Activated CD8-positive, alpha-beta T cell treated with anti-CD3 and anti-CD28 coated beads for 36 hours (primary cell): ENCODE results near the gene GFOD2. TPM values are rescaled to one million over a fixed set of nuclear protein-coding genes. Genes with fewer than 3 reads are reported as not detected.

Source experiments
- ATAC-seq: fragments of 200-7000 bp; cut with Tn5 transposase; one replicate; pipeline ENCODE4 v1.10.0; 2021; ENCODE audit warnings: mild to moderate bottlenecking, moderate library complexity
- CTCF ChIA-PET: fragments of 350-600 bp; sonication (Branson Sonifier 250); formaldehyde crosslinking; loops from one replicate; lab custom pipeline; 2021; ENCODE audit warnings: antibody characterized with exemption; lab: Charles Lee
- POLR2A ChIA-PET: fragments of 350-600 bp; sonication (Branson Sonifier 250); formaldehyde crosslinking; loops from one replicate; lab custom pipeline; 2021; ENCODE audit warnings: antibody characterized with exemption; lab: Charles Lee
- DNase-seq: peaks from one replicate; pipeline ENCODE4 v3.0.0-alpha.2; 2020
- H3K27ac Mint-ChIP-seq: one replicate; pipeline ENCODE4 v1.8.0; 2021; ENCODE audit warnings: mild to moderate bottlenecking, mixed read lengths
- H3K27me3 Mint-ChIP-seq: one replicate; pipeline ENCODE4 v1.8.0; 2021; ENCODE audit warnings: mixed read lengths
- H3K36me3 Mint-ChIP-seq: one replicate; pipeline ENCODE4 v1.8.0; 2021; ENCODE audit warnings: low read depth, mixed read lengths
- H3K4me1 Mint-ChIP-seq: one replicate; pipeline ENCODE4 v1.8.0; 2021; ENCODE audit warnings: low read depth, mixed read lengths
- H3K4me3 Mint-ChIP-seq: one replicate; pipeline ENCODE4 v1.8.0; 2021; ENCODE audit warnings: mild to moderate bottlenecking, moderate library complexity, mixed read lengths
- H3K9me3 Mint-ChIP-seq: one replicate; pipeline ENCODE4 v1.8.0; 2021; ENCODE audit warnings: mixed read lengths
- intact Hi-C: fragments of 100-400 bp; cut with micrococcal nuclease; formaldehyde crosslinking; loops from one replicate; pipeline ENCODE4 v1.10.0; 2022
- total RNA-seq, 2 experiments: library from RNA; stranded (reverse); gene quantifications; one replicate each; pipeline ENCODE4 v1.2.3, GENCODE V29; 2021
- TF ChIP-seq, protein P1 (sequence below): fragments of 200-600 bp; IDR thresholded peaks from one replicate; pipeline ENCODE4 v1.8.0; 2022; ENCODE audit warnings: antibody characterized with exemption, mild to moderate bottlenecking

GFOD2 gene
- total RNA-seq, 2 experiments from 2014 or later = 11.6 to 14.1 TPM

DNA sequence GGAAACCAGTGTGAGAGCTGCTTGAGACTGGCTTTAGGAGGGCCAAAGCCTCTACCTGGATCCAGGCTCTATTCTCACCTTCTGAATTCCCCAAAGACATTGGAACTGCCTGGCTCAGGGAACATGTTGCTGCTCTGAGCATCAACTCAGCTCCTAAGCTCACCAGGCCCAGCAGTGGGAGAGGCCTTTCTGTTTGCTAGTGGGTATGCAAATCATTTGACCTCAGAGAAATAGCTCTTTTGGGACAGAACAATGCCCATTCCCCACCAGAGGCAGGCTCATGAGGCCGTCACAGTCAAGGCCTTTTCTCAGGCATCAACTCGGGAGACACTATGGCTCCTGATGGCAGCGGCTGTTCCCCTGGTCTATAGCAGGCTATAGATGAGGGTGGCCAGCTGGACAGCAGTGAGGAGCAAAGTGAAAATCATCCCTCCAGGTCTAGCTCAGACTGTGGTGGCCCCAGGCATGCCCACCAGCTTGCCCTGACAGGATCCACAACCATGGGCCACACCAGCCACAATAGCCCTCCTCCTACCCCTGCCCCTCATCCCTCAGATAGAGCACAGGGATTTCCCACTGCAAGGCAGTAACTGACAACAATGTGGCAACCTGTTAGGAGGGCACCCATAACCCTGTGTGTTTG, 30.4 kb upstream of the GFOD2 start:
- DNase-seq (no peak), ATAC-seq (no peak)
- ChIA-PET CTCF (interaction anchor here (1.6 kb wide), 1 partner anchor 134 kb away, joined by 3 read pairs; no protein-coding TSS in a partner anchor), POLR2A (interaction anchor here (0.7 kb wide), 1 partner anchor 21 kb away, joined by 3 read pairs; no protein-coding TSS in a partner anchor)
- intact Hi-C loops = no loop called here
- no peaks in the 10 kb centered on the region for H3K9me3 Mint-ChIP-seq
- H3K36me3 Mint-ChIP-seq = peaks cover 3% of the 10 kb centered on the region
- no peaks in the 10 kb centered on the region for H3K4me1 Mint-ChIP-seq
- H3K27me3 Mint-ChIP-seq = no peaks in the 10 kb centered on the region
- no peak overlapping the region for H3K27ac Mint-ChIP-seq
- TF ChIP-seq, protein P1, sequence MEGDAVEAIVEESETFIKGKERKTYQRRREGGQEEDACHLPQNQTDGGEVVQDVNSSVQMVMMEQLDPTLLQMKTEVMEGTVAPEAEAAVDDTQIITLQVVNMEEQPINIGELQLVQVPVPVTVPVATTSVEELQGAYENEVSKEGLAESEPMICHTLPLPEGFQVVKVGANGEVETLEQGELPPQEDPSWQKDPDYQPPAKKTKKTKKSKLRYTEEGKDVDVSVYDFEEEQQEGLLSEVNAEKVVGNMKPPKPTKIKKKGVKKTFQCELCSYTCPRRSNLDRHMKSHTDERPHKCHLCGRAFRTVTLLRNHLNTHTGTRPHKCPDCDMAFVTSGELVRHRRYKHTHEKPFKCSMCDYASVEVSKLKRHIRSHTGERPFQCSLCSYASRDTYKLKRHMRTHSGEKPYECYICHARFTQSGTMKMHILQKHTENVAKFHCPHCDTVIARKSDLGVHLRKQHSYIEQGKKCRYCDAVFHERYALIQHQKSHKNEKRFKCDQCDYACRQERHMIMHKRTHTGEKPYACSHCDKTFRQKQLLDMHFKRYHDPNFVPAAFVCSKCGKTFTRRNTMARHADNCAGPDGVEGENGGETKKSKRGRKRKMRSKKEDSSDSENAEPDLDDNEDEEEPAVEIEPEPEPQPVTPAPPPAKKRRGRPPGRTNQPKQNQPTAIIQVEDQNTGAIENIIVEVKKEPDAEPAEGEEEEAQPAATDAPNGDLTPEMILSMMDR = no peak
- no peak overlapping the region for H3K4me3 Mint-ChIP-seq

DNA sequence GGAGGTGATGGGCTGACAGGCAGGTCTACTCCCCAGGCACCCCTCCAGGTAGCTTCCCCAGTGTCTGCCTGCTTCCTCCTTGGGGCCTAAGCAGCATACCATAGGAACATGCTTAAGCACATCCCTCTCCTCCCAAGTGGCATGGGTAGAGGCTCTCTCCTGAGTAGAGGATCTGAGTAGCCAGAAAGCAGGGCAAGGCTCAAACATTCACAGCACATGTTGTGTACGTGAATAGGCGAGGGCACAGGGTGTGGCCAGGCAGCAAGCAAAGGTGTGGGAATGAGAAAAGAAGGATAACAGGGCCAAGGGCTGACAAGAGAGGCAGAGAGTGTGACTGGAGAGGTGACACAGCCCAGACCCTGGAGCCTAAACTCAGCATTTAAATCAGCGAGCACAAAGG, 29.7 kb upstream of the GFOD2 start:
- POLR2A ChIA-PET = interaction anchor here (0.7 kb wide), 1 partner anchor 20 kb away, joined by 3 read pairs; no protein-coding TSS in a partner anchor
- CTCF ChIA-PET = no interaction called here
- H3K4me3 Mint-ChIP-seq = no peak overlapping the region
- DNase-seq = no peak
- peaks cover 3% of the 10 kb centered on the region for H3K36me3 Mint-ChIP-seq
- no peak for ATAC-seq
- H3K4me1 Mint-ChIP-seq = no peaks in the 10 kb centered on the region
- H3K9me3 Mint-ChIP-seq = no peaks in the 10 kb centered on the region
- H3K27ac Mint-ChIP-seq = no peak overlapping the region
- H3K27me3 Mint-ChIP-seq = no peaks in the 10 kb centered on the region
- TF ChIP-seq, protein P1 = no peak
- intact Hi-C loops = no loop called here

DNA sequence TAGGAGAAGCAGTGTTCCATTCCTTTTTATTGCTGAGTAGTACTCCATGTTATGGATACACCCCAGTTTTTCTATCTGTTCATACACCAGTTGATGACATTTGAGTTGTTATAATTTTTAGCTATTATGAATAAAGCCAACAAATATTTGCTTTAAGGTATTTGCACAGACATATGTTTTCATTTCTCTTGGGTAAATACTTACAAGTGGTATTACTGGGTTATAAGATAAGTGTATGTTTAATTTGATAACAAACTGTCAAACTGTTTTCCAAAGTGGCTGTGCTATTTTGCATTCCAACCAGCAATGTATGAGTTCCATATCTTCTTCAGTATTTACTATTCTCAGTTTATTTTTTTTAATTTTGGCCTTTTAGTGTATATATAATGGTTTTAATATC, 27.7 kb upstream of the GFOD2 start:
- TF ChIP-seq, protein P1 = no peak
- CTCF ChIA-PET = no interaction called here
- DNase-seq = no peak
- H3K4me1 Mint-ChIP-seq = no peaks in the 10 kb centered on the region
- peaks cover 7% of the 10 kb centered on the region for H3K36me3 Mint-ChIP-seq
- POLR2A ChIA-PET = interaction anchor here (0.6 kb wide), 1 partner anchor 214 kb away, joined by 3 read pairs; no protein-coding TSS in a partner anchor
- no peak overlapping the region for H3K27ac Mint-ChIP-seq
- intact Hi-C loops = no loop called here
- no peak for ATAC-seq
- no peak overlapping the region for H3K4me3 Mint-ChIP-seq
- no peaks in the 10 kb centered on the region for H3K9me3 Mint-ChIP-seq
- no peaks in the 10 kb centered on the region for H3K27me3 Mint-ChIP-seq

DNA sequence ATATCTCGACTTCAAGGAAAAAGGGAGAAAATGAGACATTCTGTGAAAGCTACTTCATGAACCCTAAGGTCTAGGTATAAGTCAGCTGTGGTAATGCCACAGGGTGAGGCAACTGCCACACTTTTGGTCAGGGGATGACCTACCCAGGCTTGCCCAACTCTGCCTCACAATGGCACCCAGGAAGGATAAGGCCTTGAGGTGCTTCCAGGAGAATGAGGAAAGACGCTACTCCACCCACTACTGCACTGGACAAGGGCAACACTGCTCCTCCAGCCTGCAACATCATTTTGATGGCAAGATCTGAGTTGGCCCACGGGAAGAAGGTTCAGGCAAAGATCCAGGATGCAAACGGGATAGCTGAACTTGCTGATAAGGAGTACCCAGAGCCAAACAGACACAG, 22.0 kb upstream of the GFOD2 start:
- peaks cover 10% of the 10 kb centered on the region for H3K36me3 Mint-ChIP-seq
- H3K27ac Mint-ChIP-seq = no peak overlapping the region
- DNase-seq = no peak
- POLR2A ChIA-PET = no interaction called here
- no peaks in the 10 kb centered on the region for H3K27me3 Mint-ChIP-seq
- TF ChIP-seq, protein P1 = no peak
- no peak for ATAC-seq
- no peaks in the 10 kb centered on the region for H3K4me1 Mint-ChIP-seq
- CTCF ChIA-PET = interaction anchor here (2.7 kb wide), 1 partner anchor 75 kb away, joined by 7 read pairs; no protein-coding TSS in a partner anchor
- H3K9me3 Mint-ChIP-seq = no peaks in the 10 kb centered on the region
- intact Hi-C loops = no loop called here
- H3K4me3 Mint-ChIP-seq = no peak overlapping the region

DNA sequence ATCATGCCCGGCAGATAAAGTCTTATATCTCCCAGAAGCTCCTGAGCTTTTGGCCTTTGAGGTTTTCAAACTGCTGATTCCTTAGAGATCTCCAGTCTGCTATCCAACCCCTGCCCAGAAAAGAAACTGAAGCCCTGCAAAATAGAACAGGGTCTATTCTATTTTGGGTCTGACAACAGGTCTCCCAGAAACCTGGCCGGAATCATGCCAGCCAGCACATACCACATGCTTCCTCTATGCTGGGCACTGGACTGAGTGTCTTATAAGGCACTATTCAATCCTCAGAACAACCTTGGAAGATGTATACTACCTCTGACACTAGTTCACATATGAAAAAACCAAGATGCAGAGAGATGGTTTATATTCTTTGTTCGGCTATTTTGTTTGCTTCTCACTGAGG, 21.3 kb upstream of the GFOD2 start:
- no peak for DNase-seq
- ChIA-PET POLR2A (no interaction called here), CTCF (interaction anchor here (2.7 kb wide), 1 partner anchor 76 kb away, joined by 7 read pairs; no protein-coding TSS in a partner anchor)

More for the DNA sequence above, 21.3 kb upstream of the GFOD2 start:
- Mint-ChIP-seq H3K36me3 (peaks cover 10% of the 10 kb centered on the region), H3K27me3 (no peaks in the 10 kb centered on the region), H3K4me3 (no peak overlapping the region), H3K9me3 (no peaks in the 10 kb centered on the region), H3K4me1 (no peaks in the 10 kb centered on the region), H3K27ac (no peak overlapping the region)
- TF ChIP-seq, protein P1 = no peak
- ATAC-seq = no peak
- intact Hi-C loops = no loop called here
